ENCODE results near the gene MAGI2. TPM values are rescaled to one million over a fixed set of nuclear protein-coding genes. Genes with fewer than 3 reads are reported as not detected.

The MAGI2 gene
- total RNA-seq, 1 donor from 2014 or later = 5.8 TPM

- H3K27ac Mint-ChIP-seq (ENCODE audit: unreplicated experiment) = no peak overlapping the region
- peaks cover 2% of the 10 kb centered on the region for H3K36me3 Mint-ChIP-seq (ENCODE audit: low read depth)
- DNase-seq (ENCODE audit: low spot score) = no peak
- no peak overlapping the region for H3K4me3 Mint-ChIP-seq (ENCODE audit: unreplicated experiment)
- TF ChIP-seq, protein P1, sequence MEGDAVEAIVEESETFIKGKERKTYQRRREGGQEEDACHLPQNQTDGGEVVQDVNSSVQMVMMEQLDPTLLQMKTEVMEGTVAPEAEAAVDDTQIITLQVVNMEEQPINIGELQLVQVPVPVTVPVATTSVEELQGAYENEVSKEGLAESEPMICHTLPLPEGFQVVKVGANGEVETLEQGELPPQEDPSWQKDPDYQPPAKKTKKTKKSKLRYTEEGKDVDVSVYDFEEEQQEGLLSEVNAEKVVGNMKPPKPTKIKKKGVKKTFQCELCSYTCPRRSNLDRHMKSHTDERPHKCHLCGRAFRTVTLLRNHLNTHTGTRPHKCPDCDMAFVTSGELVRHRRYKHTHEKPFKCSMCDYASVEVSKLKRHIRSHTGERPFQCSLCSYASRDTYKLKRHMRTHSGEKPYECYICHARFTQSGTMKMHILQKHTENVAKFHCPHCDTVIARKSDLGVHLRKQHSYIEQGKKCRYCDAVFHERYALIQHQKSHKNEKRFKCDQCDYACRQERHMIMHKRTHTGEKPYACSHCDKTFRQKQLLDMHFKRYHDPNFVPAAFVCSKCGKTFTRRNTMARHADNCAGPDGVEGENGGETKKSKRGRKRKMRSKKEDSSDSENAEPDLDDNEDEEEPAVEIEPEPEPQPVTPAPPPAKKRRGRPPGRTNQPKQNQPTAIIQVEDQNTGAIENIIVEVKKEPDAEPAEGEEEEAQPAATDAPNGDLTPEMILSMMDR (IDR thresholded peaks at IDR 0.05) = no peak
- peaks cover 15% of the 10 kb centered on the region for H3K9me3 Mint-ChIP-seq (ENCODE audit: low read depth)
- H3K4me1 Mint-ChIP-seq (ENCODE audit: low read depth) = peaks cover 13% of the 10 kb centered on the region
- H3K27me3 Mint-ChIP-seq (ENCODE audit: low read depth) = peaks cover 3% of the 10 kb centered on the region
Observed at GRCh38 chr7:79182283-79182682, 271.2 kb downstream of the MAGI2 start.

- peaks cover 15% of the 10 kb centered on the region for H3K9me3 Mint-ChIP-seq (ENCODE audit: low read depth)
- H3K27me3 Mint-ChIP-seq (ENCODE audit: low read depth) = peaks cover 3% of the 10 kb centered on the region
- H3K4me3 Mint-ChIP-seq (ENCODE audit: unreplicated experiment) = no peak overlapping the region
- no peak for DNase-seq (ENCODE audit: low spot score)
- H3K27ac Mint-ChIP-seq (ENCODE audit: unreplicated experiment) = no peak overlapping the region
- peaks cover 2% of the 10 kb centered on the region for H3K36me3 Mint-ChIP-seq (ENCODE audit: low read depth)
- TF ChIP-seq, protein P1 (IDR thresholded peaks at IDR 0.05) = no peak
- H3K4me1 Mint-ChIP-seq (ENCODE audit: low read depth) = peaks cover 15% of the 10 kb centered on the region
Observed at GRCh38 chr7:79180533-79180932, 272.9 kb downstream of the MAGI2 start.

GRCh38 chr7:79176859-79177477 lies 276.5 kb downstream of the MAGI2 start:
- Mint-ChIP-seq H3K27ac (ENCODE audit: unreplicated experiment) (no peak overlapping the region), H3K4me1 (ENCODE audit: low read depth) (peaks cover 6% of the 10 kb centered on the region), H3K9me3 (ENCODE audit: low read depth) (peaks cover 14% of the 10 kb centered on the region), H3K4me3 (ENCODE audit: unreplicated experiment) (no peak overlapping the region), H3K27me3 (ENCODE audit: low read depth) (peaks cover 4% of the 10 kb centered on the region), H3K36me3 (ENCODE audit: low read depth) (peaks cover 2% of the 10 kb centered on the region)
- no peak for DNase-seq (ENCODE audit: low spot score)
- TF ChIP-seq, protein P1 (IDR thresholded peaks at IDR 0.05) = peak; percentile 88

- H3K4me1 Mint-ChIP-seq (ENCODE audit: low read depth) = peaks cover 3% of the 10 kb centered on the region
- DNase-seq (ENCODE audit: low spot score) = no peak
- H3K9me3 Mint-ChIP-seq (ENCODE audit: low read depth) = peaks cover 8% of the 10 kb centered on the region
- no peak overlapping the region for H3K27ac Mint-ChIP-seq (ENCODE audit: unreplicated experiment)
- no peak overlapping the region for H3K4me3 Mint-ChIP-seq (ENCODE audit: unreplicated experiment)
- peaks cover under 1% of the 10 kb centered on the region for H3K36me3 Mint-ChIP-seq (ENCODE audit: low read depth)
- TF ChIP-seq, protein P1 (IDR thresholded peaks at IDR 0.05) = no peak
- peaks cover 3% of the 10 kb centered on the region for H3K27me3 Mint-ChIP-seq (ENCODE audit: low read depth)
Observed at GRCh38 chr7:79175374-79175773, 278.1 kb downstream of the MAGI2 start.

GRCh38 chr7:79165225-79165624 lies 288.2 kb downstream of the MAGI2 start:
- no peak for DNase-seq (ENCODE audit: low spot score)
- peaks cover 2% of the 10 kb centered on the region for H3K9me3 Mint-ChIP-seq (ENCODE audit: low read depth)
- no peaks in the 10 kb centered on the region for H3K27me3 Mint-ChIP-seq (ENCODE audit: low read depth)
- no peak overlapping the region for H3K4me3 Mint-ChIP-seq (ENCODE audit: unreplicated experiment)
- H3K36me3 Mint-ChIP-seq (ENCODE audit: low read depth) = no peaks in the 10 kb centered on the region
- TF ChIP-seq, protein P1 (IDR thresholded peaks at IDR 0.05) = no peak
- no peak overlapping the region for H3K27ac Mint-ChIP-seq (ENCODE audit: unreplicated experiment)
- no peaks in the 10 kb centered on the region for H3K4me1 Mint-ChIP-seq (ENCODE audit: low read depth)

All from chondrocyte (in vitro differentiated cells).